Fibroblast of the aortic adventitia (primary cell): ENCODE measurements around the gene SLC12A3. TPM values are rescaled to one million over a fixed set of nuclear protein-coding genes. Genes with fewer than 3 reads are reported as not detected.
A peak's percentile ranks its signal among the peaks of the same experiment; 100 is the strongest.

Experiments
- DNase-seq: peaks from one replicate; pipeline ENCODE4 v3.0.0-alpha.2; 2010; ENCODE audit warnings: low read depth
- H3K4me3 ChIP-seq: 2 replicates; pipeline ENCODE4 v1.5.1; 2011; ENCODE audit warnings: low read depth, mild to moderate bottlenecking, control low read depth, low read length, moderate library complexity
- CTCF ChIP-seq: IDR thresholded peaks from 2 replicates; pipeline ENCODE4 v1.5.1; 2011; ENCODE audit warnings: mild to moderate bottlenecking, low read length, control low read depth, inconsistent platforms; ENCODE audit not compliant: insufficient read depth
- total RNA-seq: library from RNA; depleted of rRNA; stranded (reverse); fragments of >200 nt; gene quantifications from 2 replicates; pipeline ENCODE4 v1.2.3, GENCODE V29; 2012; ENCODE audit warnings: low replicate concordance

The SLC12A3 gene
- total RNA-seq, 1 donor: not detected

- no peak for DNase-seq
These were observed 17.7 kb upstream of the SLC12A3 start for GRCh38 chr16:56847173-56847910.

GRCh38 chr16:56848029-56848936 is 16.7 kb upstream of the SLC12A3 start:
- peak; percentile 80 for DNase-seq

More at GRCh38 chr16:56847173-56847910, 17.7 kb upstream of the SLC12A3 start:
- no peak overlapping the region for H3K4me3 ChIP-seq
- TF ChIP-seq CTCF: no peak

GRCh38 chr16:56848955-56849689 is 15.9 kb upstream of the SLC12A3 start:
- DNase-seq: peak; percentile 79
- H3K4me3 ChIP-seq: no peak overlapping the region
- no peak for TF ChIP-seq CTCF

More at GRCh38 chr16:56848029-56848936, 16.7 kb upstream of the SLC12A3 start:
- TF ChIP-seq CTCF: no peak
- no peak overlapping the region for H3K4me3 ChIP-seq

- peak; percentile 52 for DNase-seq
- TF ChIP-seq CTCF: no peak
- no peak overlapping the region for H3K4me3 ChIP-seq
These were observed 15.0 kb upstream of the SLC12A3 start for GRCh38 chr16:56849690-56850680.

- peak; percentile 58 for DNase-seq
- TF ChIP-seq CTCF: peak; percentile 71
- H3K4me3 ChIP-seq: no peak overlapping the region
These were observed 13.2 kb upstream of the SLC12A3 start for GRCh38 chr16:56851671-56852400.
